GM18517 (cell line): ENCODE measurements around the gene PDE6G.
A peak's percentile ranks its signal among the peaks of the same experiment; 100 is the strongest.

Source experiments
- ATAC-seq: cut with Tn5 transposase; IDR thresholded peaks from one replicate; pipeline ENCODE4 v1.9.1; 2021; ENCODE audit warnings: mild to moderate bottlenecking, moderate library complexity; ENCODE audit not compliant: unreplicated experiment

Gene PDE6G

GRCh38 chr17:81656118-81656743 is at the start of gene PDE6G:
Gene PDE6G, minus strand, starts transcription at chr17:81656542. Its CDS starts 3,237 bp downstream, at chr17:81653305.
- no peak for ATAC-seq

- ATAC-seq, result no peak
These were observed 49.3 kb upstream of the PDE6G start for GRCh38 chr17:81705518-81706231.

GRCh38 chr17:81703747-81704654 is 47.7 kb upstream of the PDE6G start:
- ATAC-seq, result no peak

- peak; percentile 88 for ATAC-seq
These were observed 46.8 kb upstream of the PDE6G start, which contains the start of gene MRPL12 for GRCh38 chr17:81702934-81703746. Gene MRPL12, plus strand, starts transcription at chr17:81703367. Its CDS starts 135 bp downstream, at chr17:81703502.

- ATAC-seq, result no peak
These were observed 45.1 kb upstream of the PDE6G start for GRCh38 chr17:81701288-81702071.

GRCh38 chr17:81700353-81701287 is 44.3 kb upstream of the PDE6G start:
- ATAC-seq, result no peak

- no peak for ATAC-seq
These were observed 41.1 kb upstream of the PDE6G start for GRCh38 chr17:81697261-81698044.

GRCh38 chr17:81696218-81696941 is 40.0 kb upstream of the PDE6G start:
- ATAC-seq, result no peak

GRCh38 chr17:81695801-81696200 is 39.5 kb upstream of the PDE6G start:
- no peak for ATAC-seq

GRCh38 chr17:81695211-81695610 is 38.9 kb upstream of the PDE6G start:
- no peak for ATAC-seq

- ATAC-seq, result no peak
These were observed 38.5 kb upstream of the PDE6G start for GRCh38 chr17:81694810-81695209.

- no peak for ATAC-seq
These were observed 37.3 kb upstream of the PDE6G start for GRCh38 chr17:81693509-81694210.

- ATAC-seq, result no peak
These were observed 35.3 kb upstream of the PDE6G start for GRCh38 chr17:81691608-81692007.

GRCh38 chr17:81691196-81691595 is 34.9 kb upstream of the PDE6G start:
- ATAC-seq, result no peak

GRCh38 chr17:81690549-81690948 is 34.2 kb upstream of the PDE6G start:
- ATAC-seq, result no peak

- ATAC-seq, result no peak
These were observed 33.7 kb upstream of the PDE6G start for GRCh38 chr17:81690066-81690465.

- ATAC-seq, result no peak
These were observed 32.3 kb upstream of the PDE6G start for GRCh38 chr17:81688616-81689015.
